Prostate gland (tissue), 2 donors: ENCODE measurements around the gene TBC1D16.

Experiments used
- POLR2A ChIP-seq: fragments of 450-650 bp; IDR thresholded peaks from one replicate; pipeline ENCODE4 v1.6.1; 2016; ENCODE audit warnings: antibody characterized with exemption, mild to moderate bottlenecking
- POLR2AphosphoS5 ChIP-seq: sonication (generic); formaldehyde crosslinking; IDR thresholded peaks from one replicate; pipeline ENCODE4 v1.6.1; 2017; ENCODE audit warnings: antibody characterized with exemption
- TF ChIP-seq, protein P1 (sequence below), 4 experiments: fragments of 200-600 bp in 2 of 4; fragments of 450-650 bp in 2 of 4; sonication (generic) in 2 of 4; IDR thresholded peaks; 1 replicate in 3 of 4; 2 replicates in 1 of 4; pipeline ENCODE4 v1.5.1; 2016 to 2019; ENCODE audit warnings: antibody characterized with exemption in 4 of 4, mild to moderate bottlenecking in 2 of 4, moderate library complexity in 2 of 4

DNA sequence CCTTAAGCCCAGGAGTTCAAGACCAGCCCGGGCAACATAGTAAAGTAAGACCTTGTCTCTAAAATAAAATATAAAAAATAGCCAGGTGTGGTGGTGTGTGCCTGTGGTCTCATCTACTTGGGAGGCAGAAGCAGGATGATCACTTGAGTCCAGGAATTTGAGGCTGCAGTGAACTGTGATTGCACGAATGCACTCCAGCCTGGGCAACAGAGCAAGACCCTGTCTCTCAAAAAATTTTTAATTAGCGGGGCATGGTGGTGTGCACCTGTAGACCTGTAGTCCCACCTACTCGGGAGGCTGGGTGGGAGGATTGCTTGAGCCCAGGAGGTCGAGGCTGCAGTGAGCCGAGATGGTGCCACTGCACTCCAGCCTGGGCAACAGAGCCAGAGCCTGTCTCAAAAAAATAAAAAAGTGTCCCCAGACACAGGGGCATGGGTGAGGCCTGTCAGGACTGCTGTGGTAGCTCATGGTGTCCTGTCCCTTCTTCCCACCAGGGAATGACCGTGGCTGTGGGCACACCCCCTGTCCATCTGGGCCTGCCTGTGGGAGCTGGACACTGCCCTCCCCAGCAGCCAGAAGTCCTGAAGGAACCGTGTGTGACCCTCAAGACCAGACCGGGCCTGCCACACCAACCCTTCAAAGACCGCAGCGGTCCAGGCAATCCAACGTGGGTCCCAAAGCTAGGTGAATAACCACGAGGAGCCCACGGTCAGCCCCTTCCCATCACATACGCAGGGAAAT lies 34.9 kb upstream of the TBC1D16 start:
- TF ChIP-seq, protein P1, sequence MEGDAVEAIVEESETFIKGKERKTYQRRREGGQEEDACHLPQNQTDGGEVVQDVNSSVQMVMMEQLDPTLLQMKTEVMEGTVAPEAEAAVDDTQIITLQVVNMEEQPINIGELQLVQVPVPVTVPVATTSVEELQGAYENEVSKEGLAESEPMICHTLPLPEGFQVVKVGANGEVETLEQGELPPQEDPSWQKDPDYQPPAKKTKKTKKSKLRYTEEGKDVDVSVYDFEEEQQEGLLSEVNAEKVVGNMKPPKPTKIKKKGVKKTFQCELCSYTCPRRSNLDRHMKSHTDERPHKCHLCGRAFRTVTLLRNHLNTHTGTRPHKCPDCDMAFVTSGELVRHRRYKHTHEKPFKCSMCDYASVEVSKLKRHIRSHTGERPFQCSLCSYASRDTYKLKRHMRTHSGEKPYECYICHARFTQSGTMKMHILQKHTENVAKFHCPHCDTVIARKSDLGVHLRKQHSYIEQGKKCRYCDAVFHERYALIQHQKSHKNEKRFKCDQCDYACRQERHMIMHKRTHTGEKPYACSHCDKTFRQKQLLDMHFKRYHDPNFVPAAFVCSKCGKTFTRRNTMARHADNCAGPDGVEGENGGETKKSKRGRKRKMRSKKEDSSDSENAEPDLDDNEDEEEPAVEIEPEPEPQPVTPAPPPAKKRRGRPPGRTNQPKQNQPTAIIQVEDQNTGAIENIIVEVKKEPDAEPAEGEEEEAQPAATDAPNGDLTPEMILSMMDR (IDR thresholded peaks at IDR 0.05), result no peak
- no peak for TF ChIP-seq POLR2AphosphoS5
- no peak for TF ChIP-seq POLR2A
